ENCODE measurements around the gene BCL11A. TPM values are rescaled to one million over a fixed set of nuclear protein-coding genes. Genes with fewer than 3 reads are reported as not detected.

Gene BCL11A
- total RNA-seq, 1 donor from 2014 or later = 0.40 TPM

- DNase-seq (ENCODE audit: low read depth in 2 of 2) = no peak
These were observed 46.1 kb downstream of the BCL11A start for GRCh38 chr2:60507211-60507965.

- DNase-seq (ENCODE audit: low read depth in 2 of 2) = no peak
These were observed 47.6 kb downstream of the BCL11A start for GRCh38 chr2:60505880-60506260.

GRCh38 chr2:60505240-60505879, 48.1 kb downstream of the BCL11A start:
- no peak for DNase-seq (ENCODE audit: low read depth in 2 of 2)

- DNase-seq (ENCODE audit: low read depth in 2 of 2) = no peak
These were observed 49.4 kb downstream of the BCL11A start for GRCh38 chr2:60504049-60504448.

- no peak for DNase-seq (ENCODE audit: low read depth in 2 of 2)
These were observed 51.3 kb downstream of the BCL11A start for GRCh38 chr2:60502144-60502543.

- no peak for DNase-seq (ENCODE audit: low read depth in 2 of 2)
These were observed 52.6 kb downstream of the BCL11A start for GRCh38 chr2:60500861-60501260.

GRCh38 chr2:60499651-60500265, 53.7 kb downstream of the BCL11A start:
- no peak for DNase-seq (ENCODE audit: low read depth in 2 of 2)

GRCh38 chr2:60498816-60499429, 54.5 kb downstream of the BCL11A start:
- DNase-seq (ENCODE audit: low read depth in 2 of 2) = no peak

GRCh38 chr2:60498127-60498815, 55.2 kb downstream of the BCL11A start:
- no peak for DNase-seq (ENCODE audit: low read depth in 2 of 2)

GRCh38 chr2:60497500-60497899, 56.0 kb downstream of the BCL11A start:
- DNase-seq (ENCODE audit: low read depth in 2 of 2) = no peak

GRCh38 chr2:60496956-60497355, 56.5 kb downstream of the BCL11A start:
- no peak for DNase-seq (ENCODE audit: low read depth in 2 of 2)

GRCh38 chr2:60496475-60496874, 57.0 kb downstream of the BCL11A start:
- no peak for DNase-seq (ENCODE audit: low read depth in 2 of 2)

GRCh38 chr2:60495041-60495625, 58.3 kb downstream of the BCL11A start:
- DNase-seq (ENCODE audit: low read depth in 2 of 2) = no peak

- DNase-seq (ENCODE audit: low read depth in 2 of 2) = no peak
These were observed 59.6 kb downstream of the BCL11A start for GRCh38 chr2:60493804-60494387.

GRCh38 chr2:60492548-60492947, 60.9 kb downstream of the BCL11A start:
- DNase-seq (ENCODE audit: low read depth in 2 of 2) = no peak

GRCh38 chr2:60490848-60491247, 62.6 kb downstream of the BCL11A start:
- DNase-seq (ENCODE audit: low read depth in 2 of 2) = no peak

- DNase-seq (ENCODE audit: low read depth in 2 of 2) = no peak
These were observed 63.0 kb downstream of the BCL11A start for GRCh38 chr2:60490441-60490840.

- DNase-seq (ENCODE audit: low read depth in 2 of 2) = no peak
These were observed 64.2 kb downstream of the BCL11A start for GRCh38 chr2:60489289-60489688.

- no peak for DNase-seq (ENCODE audit: low read depth in 2 of 2)
These were observed 65.2 kb downstream of the BCL11A start for GRCh38 chr2:60488291-60488690.

- DNase-seq (ENCODE audit: low read depth in 2 of 2) = no peak
These were observed 66.3 kb downstream of the BCL11A start for GRCh38 chr2:60487174-60487573.

- no peak for DNase-seq (ENCODE audit: low read depth in 2 of 2)
These were observed 66.9 kb downstream of the BCL11A start for GRCh38 chr2:60486551-60486950.

Measured in lung microvascular endothelial cell (primary cell).